HCT116 (cell line): Measurements from ENCODE around the gene ENHO. TPM values are rescaled to one million over a fixed set of nuclear protein-coding genes. Genes with fewer than 3 reads are reported as not detected.

Experiments
- ATAC-seq: fragments of 200-7000 bp; cut with Tn5 transposase; 2 replicates; pipeline ENCODE4 v1.9.1; 2020; ENCODE audit warnings: mild to moderate bottlenecking, moderate library complexity
- BruUV-seq: library from RNA; stranded (reverse); fragments of 400-500 nt; replicated peaks from 2 replicates; lab custom pipeline; 2021; lab: Mats Ljungman, UMichigan
- CTCF ChIA-PET: fragments of 300-600 bp; sonication (Branson Sonifier 250); formaldehyde crosslinking; loops from one replicate; lab custom pipeline; 2021; ENCODE audit warnings: antibody characterized with exemption; lab: Charles Lee
- POLR2A ChIA-PET: fragments of 300-600, 350-600 bp; sonication (Branson Sonifier 250); formaldehyde crosslinking; loops from one replicate; lab custom pipeline; 2021; ENCODE audit warnings: antibody characterized with exemption; lab: Charles Lee
- RAD21 ChIA-PET, 2 experiments: fragments of 300-600 bp; sonication (Branson Sonifier 250); formaldehyde crosslinking; loops; one replicate each; lab custom pipeline; 2023; ENCODE audit warnings: low total read pairs in 2 of 2; ENCODE audit not compliant: uncharacterized antibody in 2 of 2, unreplicated experiment in 2 of 2, low non-redundant PET in 1 of 2; lab: Charles Lee
- DNase-seq: peaks from one replicate; pipeline ENCODE4 v3.0.0-alpha.2; 2010; ENCODE audit warnings: low read depth, low spot score
- H2AFZ ChIP-seq: fragments of 200-600 bp; shearing (Covaris generic), sonication (generic); 2 replicates; pipeline ENCODE4 v1.6.1; 2017; ENCODE audit warnings: low read depth, mixed run types, mixed read lengths, antibody characterized with exemption, low read length; ENCODE audit not compliant: poor library complexity, severe bottlenecking
- H3K27ac ChIP-seq: 2 replicates; pipeline ENCODE4 v1.5.1; 2012; ENCODE audit warnings: low read depth, low read length
- H3K27me3 ChIP-seq: fragments of 200-600 bp; sonication (generic); 2 replicates; pipeline ENCODE4 v1.6.1; 2016; ENCODE audit warnings: mixed run types, low read length, mixed read lengths; ENCODE audit not compliant: insufficient read depth
- H3K36me3 ChIP-seq, 2 experiments: fragments of 200-500 bp in 1 of 2; fragments of 200-600 bp in 1 of 2; sonication (Bioruptor generic) in 1 of 2; sonication (generic) in 1 of 2; 2 replicates each; pipeline versions ENCODE4 v1.5.1 to v1.6.1; 2014 to 2016; ENCODE audit warnings: low read length in 2 of 2, inconsistent platforms in 1 of 2, mixed read lengths in 1 of 2, mixed run types in 1 of 2; ENCODE audit not compliant: insufficient read depth in 2 of 2, control insufficient read depth in 1 of 2
- H3K4me1 ChIP-seq, 2 experiments: fragments of 200-600 bp in 1 of 2; sonication (generic) in 1 of 2; 2 replicates each; pipeline versions ENCODE4 v1.5.1 to v1.6.1; 2012 to 2017; ENCODE audit warnings: low read length in 2 of 2, inconsistent platforms in 1 of 2, mild to moderate bottlenecking in 1 of 2, mixed read lengths in 1 of 2, mixed run types in 1 of 2, moderate library complexity in 1 of 2; ENCODE audit not compliant: insufficient read depth in 2 of 2, control insufficient read depth in 1 of 2
- H3K4me2 ChIP-seq: fragments of 200-600 bp; sonication (generic); 2 replicates; pipeline ENCODE4 v1.6.1; 2017; ENCODE audit warnings: mixed run types, low read length, mixed read lengths
- H3K4me3 ChIP-seq, 2 experiments: fragments of 200-600 bp in 1 of 2; sonication (generic) in 1 of 2; replicated peaks in 1 of 2; 2 replicates each; pipeline ENCODE4 v1.5.1; 2011 to 2016; ENCODE audit warnings: low read length in 2 of 2, control low read depth in 1 of 2, low read depth in 1 of 2, mild to moderate bottlenecking in 1 of 2, mixed read lengths in 1 of 2, mixed run types in 1 of 2
- H3K79me2 ChIP-seq: fragments of 200-600 bp; sonication (generic); 2 replicates; pipeline ENCODE4 v1.6.1; 2017; ENCODE audit warnings: mild to moderate bottlenecking, mixed run types, low read length, moderate library complexity, mixed read lengths; ENCODE audit not compliant: insufficient read depth
- H3K9ac ChIP-seq: fragments of 200-600 bp; sonication (generic); 2 replicates; pipeline ENCODE4 v1.6.1; 2016; ENCODE audit warnings: low read length, mixed read lengths
- H3K9me2 ChIP-seq: fragments of 200-600 bp; sonication (generic), shearing (Covaris generic); 2 replicates; pipeline ENCODE4 v1.6.1; 2017; ENCODE audit warnings: mixed run types, mild to moderate bottlenecking, moderate library complexity; ENCODE audit not compliant: insufficient read depth
- H3K9me3 ChIP-seq, 2 experiments: fragments of 200-500 bp in 1 of 2; fragments of 200-600 bp in 1 of 2; sonication (Bioruptor generic) in 1 of 2; sonication (generic) in 1 of 2; 2 replicates each; pipeline ENCODE4 v1.6.1; 2014 to 2017; ENCODE audit warnings: low read length in 2 of 2, mixed read lengths in 2 of 2, inconsistent platforms in 1 of 2, low read depth in 1 of 2, mild to moderate bottlenecking in 1 of 2, mixed run types in 1 of 2, moderate library complexity in 1 of 2; ENCODE audit not compliant: control insufficient read depth in 1 of 2, insufficient read depth in 1 of 2
- H4K20me1 ChIP-seq: fragments of 200-600 bp; sonication (generic), shearing (Covaris generic); 2 replicates; pipeline ENCODE4 v1.6.1; 2017; ENCODE audit warnings: mixed run types, mild to moderate bottlenecking, moderate library complexity; ENCODE audit not compliant: insufficient read depth
- CEBPB ChIP-seq: IDR thresholded peaks from 2 replicates; pipeline ENCODE4 v1.6.1; 2012; ENCODE audit warnings: low read depth
- EGR1 ChIP-seq: IDR thresholded peaks from 2 replicates; pipeline ENCODE4 v1.6.1; 2012; ENCODE audit warnings: low read depth
- ELF1 ChIP-seq: IDR thresholded peaks from 2 replicates; pipeline ENCODE4 v1.6.1; 2012; ENCODE audit warnings: low read depth, borderline replicate concordance
- EZH2phosphoT487 ChIP-seq: fragments of 200-600 bp; IDR thresholded peaks from 2 replicates; pipeline ENCODE4 v1.6.1; 2018; ENCODE audit warnings: antibody characterized with exemption, borderline replicate concordance
- FOSL1 ChIP-seq: IDR thresholded peaks from 2 replicates; pipeline ENCODE4 v1.6.1; 2012; ENCODE audit warnings: low read depth
- JUND ChIP-seq: IDR thresholded peaks from 2 replicates; pipeline ENCODE4 v1.6.1; 2012
- POLR2A ChIP-seq: IDR thresholded peaks from 2 replicates; pipeline ENCODE4 v1.7.0; 2011; ENCODE audit warnings: borderline replicate concordance; ENCODE audit not compliant: insufficient read depth, insufficient read length; ENCODE audit errors: extremely low read depth
- POLR2AphosphoS5 ChIP-seq: IDR thresholded peaks from 2 replicates; pipeline ENCODE4 v1.6.1; 2011; ENCODE audit warnings: mild to moderate bottlenecking, low read depth, low read length, moderate library complexity
- RAD21 ChIP-seq: IDR thresholded peaks from 2 replicates; pipeline ENCODE4 v1.6.1; 2012; ENCODE audit warnings: low read depth, mild to moderate bottlenecking
- SP1 ChIP-seq: IDR thresholded peaks from 2 replicates; pipeline ENCODE4 v1.6.1; 2012; ENCODE audit warnings: low read depth
- SRF ChIP-seq: IDR thresholded peaks from 2 replicates; pipeline ENCODE4 v1.6.1; 2012; ENCODE audit warnings: low read depth
- TCF7L2 ChIP-seq: IDR thresholded peaks from 2 replicates; pipeline ENCODE4 v1.7.0; 2011; ENCODE audit warnings: borderline replicate concordance, inconsistent platforms; ENCODE audit not compliant: insufficient read depth, insufficient read length; ENCODE audit errors: extremely low read depth
- YY1 ChIP-seq: IDR thresholded peaks from 2 replicates; pipeline ENCODE4 v1.6.1; 2011; ENCODE audit warnings: low read length, low read depth, moderate library complexity, mild to moderate bottlenecking; ENCODE audit not compliant: insufficient replicate concordance; ENCODE audit errors: extremely low read depth
- ZFX ChIP-seq: fragments of 450-650 bp; IDR thresholded peaks from 2 replicates; pipeline ENCODE4 v1.6.1; 2017
- ZNF274 ChIP-seq: fragments of 200-500 bp; sonication (Bioruptor generic); IDR thresholded peaks from 2 replicates; pipeline ENCODE4 v1.6.1; 2014; ENCODE audit warnings: mild to moderate bottlenecking, low read depth, low read length, inconsistent platforms
- intact Hi-C: fragments of 100-400 bp; cut with micrococcal nuclease; formaldehyde crosslinking; loops from 2 replicates; pipeline ENCODE4 v1.10.0; 2022
- total RNA-seq: library from RNA; stranded (reverse); gene quantifications from one replicate; pipeline ENCODE4 v1.2.1, GENCODE V29; 2021; ENCODE audit not compliant: unreplicated experiment
- TF ChIP-seq, protein P1 (sequence below): IDR thresholded peaks from 2 replicates; pipeline ENCODE4 v1.6.1; 2012
- TF ChIP-seq, protein P2 (sequence below): IDR thresholded peaks from 2 replicates; pipeline ENCODE4 v1.6.1; 2011; ENCODE audit warnings: mild to moderate bottlenecking, low read length, moderate library complexity; ENCODE audit not compliant: insufficient replicate concordance; ENCODE audit errors: extremely low read depth
- TF ChIP-seq, protein P3 (sequence below), 3 experiments: fragments of 200-600 bp in 1 of 3; sonication (generic) in 1 of 3; IDR thresholded peaks in 2 of 3; conservative IDR thresholded peaks in 1 of 3; 2 replicates each; pipeline ENCODE4 v1.5.1; 2012 to 2017; ENCODE audit warnings: low read depth in 2 of 3, low read length in 2 of 3, antibody characterized with exemption in 1 of 3, borderline replicate concordance in 1 of 3, control low read depth in 1 of 3, mild to moderate bottlenecking in 1 of 3, mixed read lengths in 1 of 3, mixed run types in 1 of 3, moderate library complexity in 1 of 3; ENCODE audit not compliant: insufficient read depth in 1 of 3

The ENHO gene
- total RNA-seq, 1 experiment from 2014 or later: 6.1 TPM

DNA sequence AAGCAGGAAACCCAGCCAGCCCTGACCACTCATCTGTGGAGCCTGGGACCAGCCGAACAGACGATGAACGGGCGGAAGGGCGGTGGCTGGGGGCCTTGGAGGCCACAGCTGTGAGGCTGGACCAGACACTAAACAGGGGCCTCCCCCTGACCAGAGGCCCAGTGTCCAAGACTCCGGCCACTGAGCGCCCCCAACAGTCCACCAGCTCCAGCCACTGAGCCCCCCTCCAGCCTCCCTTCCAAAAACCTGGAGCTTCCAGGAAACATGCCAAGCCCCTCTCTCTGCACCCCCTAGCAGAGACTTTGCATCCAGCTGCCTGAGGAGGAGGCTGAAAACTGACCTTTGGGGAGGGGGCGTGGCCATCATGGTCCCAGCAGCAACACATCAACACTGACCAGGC lies 43.5 kb upstream of the ENHO start:
- RAD21 ChIA-PET: no interaction called here
- Histone ChIP-seq H3K36me3 (no peaks in the 10 kb centered on the region), H3K79me2 (no peaks in the 10 kb centered on the region), H3K4me2 (no peak overlapping the region), H3K9ac (no peak overlapping the region)
- DNase-seq (no peak), ATAC-seq (no peak)
- TF ChIP-seq SRF: no peak
- no peak for TF ChIP-seq POLR2A
- TF ChIP-seq YY1: no peak
- TF ChIP-seq, protein P1, sequence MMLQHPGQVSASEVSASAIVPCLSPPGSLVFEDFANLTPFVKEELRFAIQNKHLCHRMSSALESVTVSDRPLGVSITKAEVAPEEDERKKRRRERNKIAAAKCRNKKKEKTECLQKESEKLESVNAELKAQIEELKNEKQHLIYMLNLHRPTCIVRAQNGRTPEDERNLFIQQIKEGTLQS: no peak
- TF ChIP-seq, all 23 proteins: peak for 0
- H3K4me3 ChIP-seq: no peak overlapping the region
- no peak overlapping the region for H2AFZ ChIP-seq
- H3K9me2 ChIP-seq: no peaks in the 10 kb centered on the region
- CTCF ChIA-PET: no interaction called here
- H3K4me1 ChIP-seq: no peaks in the 10 kb centered on the region
- H3K27me3 ChIP-seq: no peaks in the 10 kb centered on the region
- BruUV-seq: no TSS peak
- H4K20me1 ChIP-seq: no peaks in the 10 kb centered on the region
- H3K9me3 ChIP-seq: no peaks in the 10 kb centered on the region
- H3K27ac ChIP-seq: no peak overlapping the region
- intact Hi-C loops: no loop called here
- POLR2A ChIA-PET: no interaction called here

DNA sequence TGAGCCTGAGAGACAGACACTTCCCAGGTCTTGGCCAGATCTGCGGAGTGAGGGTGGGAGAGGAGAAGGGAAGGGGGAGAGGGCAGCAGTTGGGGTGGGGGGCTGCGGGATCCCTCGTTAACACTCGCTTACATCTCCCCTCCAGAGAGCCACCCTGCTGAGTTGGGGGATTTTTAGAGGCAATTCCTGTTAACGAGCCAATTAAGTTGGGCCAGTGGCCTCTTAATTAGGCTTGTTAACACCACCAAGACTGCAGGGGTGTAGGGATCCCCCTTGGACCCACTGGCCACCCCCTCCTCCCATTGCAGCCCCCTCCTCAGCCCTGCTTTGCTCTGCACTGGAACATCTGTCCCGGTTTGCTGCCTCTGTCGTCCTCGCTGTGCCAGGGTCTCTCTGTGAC lies 43.1 kb upstream of the ENHO start:
- H2AFZ ChIP-seq: no peak overlapping the region
- no peaks in the 10 kb centered on the region for H4K20me1 ChIP-seq
- no peaks in the 10 kb centered on the region for H3K9me3 ChIP-seq
- no peak overlapping the region for H3K4me3 ChIP-seq
- H3K9ac ChIP-seq: no peak overlapping the region
- ATAC-seq (no peak), DNase-seq (no peak)
- H3K79me2 ChIP-seq: no peaks in the 10 kb centered on the region
- BruUV-seq: no TSS peak
- H3K27ac ChIP-seq: no peak overlapping the region
- no peaks in the 10 kb centered on the region for H3K9me2 ChIP-seq
- intact Hi-C loops: no loop called here
- no peaks in the 10 kb centered on the region for H3K4me1 ChIP-seq
- POLR2A ChIA-PET: no interaction called here
- CTCF ChIA-PET: no interaction called here
- no peaks in the 10 kb centered on the region for H3K27me3 ChIP-seq
- no peak overlapping the region for H3K4me2 ChIP-seq
- RAD21 ChIA-PET: no interaction called here
- no peaks in the 10 kb centered on the region for H3K36me3 ChIP-seq
- TF ChIP-seq JUND: no peak
- no peak for TF ChIP-seq EZH2phosphoT487
- TF ChIP-seq CEBPB: no peak
- no peak for TF ChIP-seq EGR1
- TF ChIP-seq POLR2AphosphoS5: no peak
- no peak for TF ChIP-seq SP1
- TF ChIP-seq POLR2A: no peak
- no peak for TF ChIP-seq TCF7L2
- TF ChIP-seq ZFX: no peak
- no peak for TF ChIP-seq ZNF274
- TF ChIP-seq, protein P2, sequence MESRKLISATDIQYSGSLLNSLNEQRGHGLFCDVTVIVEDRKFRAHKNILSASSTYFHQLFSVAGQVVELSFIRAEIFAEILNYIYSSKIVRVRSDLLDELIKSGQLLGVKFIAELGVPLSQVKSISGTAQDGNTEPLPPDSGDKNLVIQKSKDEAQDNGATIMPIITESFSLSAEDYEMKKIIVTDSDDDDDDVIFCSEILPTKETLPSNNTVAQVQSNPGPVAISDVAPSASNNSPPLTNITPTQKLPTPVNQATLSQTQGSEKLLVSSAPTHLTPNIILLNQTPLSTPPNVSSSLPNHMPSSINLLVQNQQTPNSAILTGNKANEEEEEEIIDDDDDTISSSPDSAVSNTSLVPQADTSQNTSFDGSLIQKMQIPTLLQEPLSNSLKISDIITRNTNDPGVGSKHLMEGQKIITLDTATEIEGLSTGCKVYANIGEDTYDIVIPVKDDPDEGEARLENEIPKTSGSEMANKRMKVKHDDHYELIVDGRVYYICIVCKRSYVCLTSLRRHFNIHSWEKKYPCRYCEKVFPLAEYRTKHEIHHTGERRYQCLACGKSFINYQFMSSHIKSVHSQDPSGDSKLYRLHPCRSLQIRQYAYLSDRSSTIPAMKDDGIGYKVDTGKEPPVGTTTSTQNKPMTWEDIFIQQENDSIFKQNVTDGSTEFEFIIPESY: no peak
- TF ChIP-seq RAD21: no peak
- no peak for TF ChIP-seq FOSL1
- TF ChIP-seq, protein P3, sequence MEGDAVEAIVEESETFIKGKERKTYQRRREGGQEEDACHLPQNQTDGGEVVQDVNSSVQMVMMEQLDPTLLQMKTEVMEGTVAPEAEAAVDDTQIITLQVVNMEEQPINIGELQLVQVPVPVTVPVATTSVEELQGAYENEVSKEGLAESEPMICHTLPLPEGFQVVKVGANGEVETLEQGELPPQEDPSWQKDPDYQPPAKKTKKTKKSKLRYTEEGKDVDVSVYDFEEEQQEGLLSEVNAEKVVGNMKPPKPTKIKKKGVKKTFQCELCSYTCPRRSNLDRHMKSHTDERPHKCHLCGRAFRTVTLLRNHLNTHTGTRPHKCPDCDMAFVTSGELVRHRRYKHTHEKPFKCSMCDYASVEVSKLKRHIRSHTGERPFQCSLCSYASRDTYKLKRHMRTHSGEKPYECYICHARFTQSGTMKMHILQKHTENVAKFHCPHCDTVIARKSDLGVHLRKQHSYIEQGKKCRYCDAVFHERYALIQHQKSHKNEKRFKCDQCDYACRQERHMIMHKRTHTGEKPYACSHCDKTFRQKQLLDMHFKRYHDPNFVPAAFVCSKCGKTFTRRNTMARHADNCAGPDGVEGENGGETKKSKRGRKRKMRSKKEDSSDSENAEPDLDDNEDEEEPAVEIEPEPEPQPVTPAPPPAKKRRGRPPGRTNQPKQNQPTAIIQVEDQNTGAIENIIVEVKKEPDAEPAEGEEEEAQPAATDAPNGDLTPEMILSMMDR (IDR thresholded peaks at IDR 0.05 in 2 of 3, conservative IDR thresholded peaks at IDR 0.05 in 1 of 3; ENCODE audit: borderline replicate concordance in 1 of 3, insufficient read depth in 1 of 3, low read depth in 2 of 3, low read length in 2 of 3): no peak
- no peak for TF ChIP-seq SRF
- no peak for TF ChIP-seq YY1
- TF ChIP-seq ELF1: no peak
